CD14-positive monocyte (primary cell): Measurements from ENCODE around the gene LIMCH1. TPM values are rescaled to one million over a fixed set of nuclear protein-coding genes. Genes with fewer than 3 reads are reported as not detected.
A peak's percentile ranks its signal among the peaks of the same experiment; 100 is the strongest.

Source experiments
- DNase-seq, 3 donors: peaks; one replicate each; pipeline ENCODE4 v3.0.0-alpha.2; 2011 to 2022
- H2AFZ ChIP-seq: 2 replicates; pipeline ENCODE4 v1.6.0; 2012; ENCODE audit warnings: mild to moderate bottlenecking, low read depth, low read length, inconsistent platforms; ENCODE audit not compliant: insufficient read depth, poor library complexity, severe bottlenecking
- H3K27ac ChIP-seq, 2 donors: 1 replicate in 1 of 2; 2 replicates in 1 of 2; pipeline ENCODE4 v1.5.1; 2012 to 2013; ENCODE audit warnings: low read length in 2 of 2, control low read depth in 1 of 2, inconsistent platforms in 1 of 2, low read depth in 1 of 2, mild to moderate bottlenecking in 1 of 2
- H3K27me3 ChIP-seq, 2 donors: one replicate each; pipeline versions ENCODE4 v1.6.0 to v1.6.1; 2011 to 2013; ENCODE audit warnings: low read length in 2 of 2; ENCODE audit not compliant: control insufficient read depth in 2 of 2, insufficient read depth in 2 of 2
- H3K36me3 ChIP-seq, 2 donors: replicated peaks in 1 of 2; 1 replicate in 1 of 2; 2 replicates in 1 of 2; pipeline versions ENCODE4 v1.5.1 to v1.6.1; 2012 to 2013; ENCODE audit warnings: low read length in 2 of 2, control low read depth in 1 of 2, inconsistent platforms in 1 of 2, mild to moderate bottlenecking in 1 of 2; ENCODE audit not compliant: insufficient read depth in 2 of 2, control insufficient read depth in 1 of 2
- H3K4me1 ChIP-seq, 2 donors: 1 replicate in 1 of 2; 2 replicates in 1 of 2; pipeline versions ENCODE4 v1.5.1 to v1.6.1; 2012 to 2013; ENCODE audit warnings: low read length in 2 of 2, control low read depth in 1 of 2, inconsistent platforms in 1 of 2, mild to moderate bottlenecking in 1 of 2, moderate library complexity in 1 of 2; ENCODE audit not compliant: insufficient read depth in 2 of 2, control insufficient read depth in 1 of 2
- H3K4me2 ChIP-seq: replicated peaks from 2 replicates; pipeline ENCODE3; 2012; ENCODE audit warnings: low read length, moderate library complexity, mild to moderate bottlenecking; ENCODE audit not compliant: poor library complexity, severe bottlenecking; ENCODE audit errors: extremely low read depth
- H3K4me3 ChIP-seq, 3 experiments: fragments of 200-600 bp in 1 of 3; sonication (generic) in 1 of 3; replicated peaks in 1 of 3; 1 replicate in 2 of 3; 2 replicates in 1 of 3; pipeline ENCODE4 v1.5.1; 2011 to 2013; ENCODE audit warnings: low read length in 3 of 3, mild to moderate bottlenecking in 3 of 3, control low read depth in 2 of 3, low read depth in 2 of 3, inconsistent platforms in 1 of 3, moderate library complexity in 1 of 3
- H3K79me2 ChIP-seq: 2 replicates; pipeline ENCODE4 v1.6.0; 2012; ENCODE audit warnings: mild to moderate bottlenecking, control low read depth, inconsistent platforms, low read length, moderate library complexity; ENCODE audit not compliant: insufficient read depth
- H3K9ac ChIP-seq: 2 replicates; pipeline ENCODE4 v1.6.0; 2017; ENCODE audit warnings: low read length, mild to moderate bottlenecking; ENCODE audit not compliant: insufficient read depth, poor library complexity, severe bottlenecking
- H3K9me3 ChIP-seq, 2 donors: replicated peaks in 1 of 2; 1 replicate in 1 of 2; 2 replicates in 1 of 2; pipeline versions ENCODE4 v1.5.1 to v1.6.1; 2012 to 2013; ENCODE audit warnings: low read length in 2 of 2, control low read depth in 1 of 2; ENCODE audit not compliant: control insufficient read depth in 1 of 2, insufficient read depth in 1 of 2
- H4K20me1 ChIP-seq: 2 replicates; pipeline ENCODE4 v1.6.0; 2012; ENCODE audit warnings: mild to moderate bottlenecking, low read length, control low read depth, moderate library complexity; ENCODE audit not compliant: insufficient read depth
- H3K27ac Mint-ChIP-seq, 7 donors: one replicate each; pipeline ENCODE4 v1.8.0; 2020; ENCODE audit warnings: mild to moderate bottlenecking in 7 of 7, mixed read lengths in 7 of 7, moderate library complexity in 6 of 7, inconsistent platforms in 2 of 7
- H3K27me3 Mint-ChIP-seq, 3 donors: one replicate each; pipeline ENCODE4 v1.8.0; 2021 to 2022; ENCODE audit warnings: low read depth in 3 of 3, mild to moderate bottlenecking in 3 of 3, mixed read lengths in 3 of 3, moderate library complexity in 3 of 3, inconsistent platforms in 1 of 3
- H3K36me3 Mint-ChIP-seq, 2 donors: one replicate each; pipeline ENCODE4 v1.8.0; 2020; ENCODE audit warnings: mixed read lengths in 2 of 2, inconsistent platforms in 1 of 2, mild to moderate bottlenecking in 1 of 2
- H3K4me1 Mint-ChIP-seq: one replicate; pipeline ENCODE4 v1.8.0; 2020; ENCODE audit warnings: mild to moderate bottlenecking, mixed read lengths
- H3K4me3 Mint-ChIP-seq, 2 donors: one replicate each; pipeline ENCODE4 v1.8.0; 2020; ENCODE audit warnings: mild to moderate bottlenecking in 2 of 2, mixed read lengths in 2 of 2, moderate library complexity in 1 of 2
- H3K9me3 Mint-ChIP-seq, 7 donors: one replicate each; pipeline ENCODE4 v1.8.0; 2020 to 2022; ENCODE audit warnings: mixed read lengths in 7 of 7, mild to moderate bottlenecking in 6 of 7, moderate library complexity in 6 of 7, inconsistent platforms in 2 of 7
- CTCF ChIP-seq: fragments of 200-600 bp; IDR thresholded peaks from one replicate; pipeline ENCODE4 v1.8.0; 2022; ENCODE audit warnings: antibody characterized with exemption, mild to moderate bottlenecking
- WGBS: methylation state at CpG from one replicate; pipeline ENCODE4 v1.1.5; 2013; ENCODE audit warnings: missing lambda C conversion rate; ENCODE audit not compliant: insufficient coverage; 5-methylcytosine and 5-hydroxymethylcytosine counted together
- intact Hi-C, 2 donors: fragments of 100-400 bp; cut with micrococcal nuclease; formaldehyde crosslinking; loops; one replicate each; pipeline versions ENCODE4 v1.15.0 to v1.15.1; 2023
- polyA plus RNA-seq, 3 donors: library from polyadenylated mRNA; depleted of rRNA in 1 of 3; unstranded in 2 of 3; stranded (reverse) in 1 of 3; fragments of 300-500 nt in 2 of 3; fragments of >200 nt in 1 of 3; fragmentation: Illumina TruSeq in 2 of 3; gene quantifications; 1 replicate in 2 of 3; 2 replicates in 1 of 3; pipeline ENCODE4 v1.2.3, GENCODE V29; 2012 to 2021

LIMCH1 gene
- polyA plus RNA-seq, 3 donors, result 0.25 to 0.64 (median 0.32) TPM

- Mint-ChIP-seq H3K36me3 (no peaks in the 10 kb centered on the region), H3K27me3 (peaks cover 91 to 97% (median 97%) of the 10 kb centered on the region in 3 donors), H3K27ac (no peak overlapping the region), H3K4me1 (peaks cover 3% of the 10 kb centered on the region), H3K4me3 (peak overlapping the region in 1 of 2 donors; percentile 49), H3K9me3 (peaks cover 0 to 27% (median 19%) of the 10 kb centered on the region in 7 donors)
- H4K20me1 ChIP-seq, result no peaks in the 10 kb centered on the region
- TF ChIP-seq CTCF, result no peak
- DNase-seq, result no peak
- H3K4me3 ChIP-seq, result no peak overlapping the region
- intact Hi-C loops, result no loop called here
- no peaks in the 10 kb centered on the region for H3K4me1 ChIP-seq
- H3K79me2 ChIP-seq, result no peaks in the 10 kb centered on the region
- H3K36me3 ChIP-seq, result no peaks in the 10 kb centered on the region
- no peak overlapping the region for H3K4me2 ChIP-seq
- 8% methylated on average over 8 of the region's 21 CpGs for WGBS
- no peak overlapping the region for H3K9ac ChIP-seq
- peaks cover 90 to 95% of the 10 kb centered on the region in 2 donors for H3K27me3 ChIP-seq
- peaks cover 0 to 50% of the 10 kb centered on the region in 2 donors for H3K9me3 ChIP-seq
- H3K27ac ChIP-seq, result no peak overlapping the region
- no peak overlapping the region for H2AFZ ChIP-seq
Measured at GRCh38 chr4:41748074-41748570, 210.2 kb downstream of the LIMCH1 start.

- H2AFZ ChIP-seq, result no peak within 1 kb of the TSS
- Mint-ChIP-seq H3K27me3 (peaks cover 91 to 97% (median 96%) of the 10 kb centered on the region in 3 donors), H3K27ac (peak within 1 kb of the TSS in 1 of 7 donors; percentile 36), H3K4me3 (peak within 1 kb of the TSS in 1 of 2 donors; percentile 89), H3K36me3 (no peaks in the 10 kb centered on the region), H3K9me3 (peaks cover 0 to 27% (median 19%) of the 10 kb centered on the region in 7 donors), H3K4me1 (peaks cover 3% of the 10 kb centered on the region)
- H3K36me3 ChIP-seq, result no peaks in the 10 kb centered on the region
- TF ChIP-seq CTCF, result no peak
- H3K4me3 ChIP-seq, result no peak within 1 kb of the TSS
- H3K27me3 ChIP-seq, result peaks cover 90 to 95% of the 10 kb centered on the region in 2 donors
- peaks cover 0 to 50% of the 10 kb centered on the region in 2 donors for H3K9me3 ChIP-seq
- H3K27ac ChIP-seq, result no peak within 1 kb of the TSS
- no peak for DNase-seq
- intact Hi-C loops, result no loop called here
- no peak within 1 kb of the TSS for H3K9ac ChIP-seq
- no peaks in the 10 kb centered on the region for H3K79me2 ChIP-seq
- H3K4me2 ChIP-seq, result no peak within 1 kb of the TSS
- no peaks in the 10 kb centered on the region for H4K20me1 ChIP-seq
- H3K4me1 ChIP-seq, result no peaks in the 10 kb centered on the region
- 16% methylated on average over 3 of the region's 15 CpGs for WGBS
Measured at GRCh38 chr4:41748571-41749475, 210.9 kb downstream of the LIMCH1 start, which contains the start of gene PHOX2B. Gene PHOX2B, minus strand, starts transcription at chr4:41748725. Its CDS starts 115 bp downstream, at chr4:41748610.
